Measurements from ENCODE around the gene FAM240B. TPM values are rescaled to one million over a fixed set of nuclear protein-coding genes. Genes with fewer than 3 reads are reported as not detected.

FAM240B gene
- total RNA-seq, 5 donors from 2014 or later (not counting 1 experiment from before 2014, with no cell fraction given): not detected

- no peak overlapping the region for H3K27ac ChIP-seq (ENCODE audit: low read length)
- peaks cover 0 to 3% of the 10 kb centered on the region in 2 experiments for H3K27me3 ChIP-seq (replicated peaks in 1 of 2; ENCODE audit: control insufficient read depth in 2 of 2, extremely low read depth in 1 of 2, insufficient read depth in 2 of 2, low read length in 1 of 2)
- Mint-ChIP-seq H3K4me3 (no peak overlapping the region), H3K4me1 (peaks cover 0 to 11% (median 10%) of the 10 kb centered on the region in 3 donors), H3K27ac (no peak overlapping the region), H3K27me3 (peaks cover 0 to 12% of the 10 kb centered on the region in 2 donors), H3K9me3 (no peaks in the 10 kb centered on the region), H3K36me3 (no peaks in the 10 kb centered on the region)
- 86% methylated on average over 2 of the region's 4 CpGs for WGBS (ENCODE audit: insufficient coverage)
- ChIA-PET CTCF (no interaction called here), POLR2A (no interaction called here)
- ATAC-seq (replicated peaks in 1 of 4) (no peak), DNase-seq (no peak)
- H3K4me1 ChIP-seq (ENCODE audit: control insufficient read depth in 1 of 2, extremely low read depth in 1 of 2, insufficient read depth in 2 of 2, low read length in 2 of 2): peaks cover 0 to 5% of the 10 kb centered on the region in 2 experiments
- no peaks in the 10 kb centered on the region for H3K9me3 ChIP-seq
- H3K36me3 ChIP-seq (ENCODE audit: control insufficient read depth in 2 of 2, extremely low read depth in 1 of 2, insufficient read depth in 1 of 2, low read length in 1 of 2): no peaks in the 10 kb centered on the region
- H3K4me3 ChIP-seq (ENCODE audit: control insufficient read depth in 1 of 2, extremely low read depth in 1 of 2, low read length in 1 of 2): no peak overlapping the region
Observed at GRCh38 chr9:38671372-38671731, 48.6 kb downstream of the FAM240B start.

DNA sequence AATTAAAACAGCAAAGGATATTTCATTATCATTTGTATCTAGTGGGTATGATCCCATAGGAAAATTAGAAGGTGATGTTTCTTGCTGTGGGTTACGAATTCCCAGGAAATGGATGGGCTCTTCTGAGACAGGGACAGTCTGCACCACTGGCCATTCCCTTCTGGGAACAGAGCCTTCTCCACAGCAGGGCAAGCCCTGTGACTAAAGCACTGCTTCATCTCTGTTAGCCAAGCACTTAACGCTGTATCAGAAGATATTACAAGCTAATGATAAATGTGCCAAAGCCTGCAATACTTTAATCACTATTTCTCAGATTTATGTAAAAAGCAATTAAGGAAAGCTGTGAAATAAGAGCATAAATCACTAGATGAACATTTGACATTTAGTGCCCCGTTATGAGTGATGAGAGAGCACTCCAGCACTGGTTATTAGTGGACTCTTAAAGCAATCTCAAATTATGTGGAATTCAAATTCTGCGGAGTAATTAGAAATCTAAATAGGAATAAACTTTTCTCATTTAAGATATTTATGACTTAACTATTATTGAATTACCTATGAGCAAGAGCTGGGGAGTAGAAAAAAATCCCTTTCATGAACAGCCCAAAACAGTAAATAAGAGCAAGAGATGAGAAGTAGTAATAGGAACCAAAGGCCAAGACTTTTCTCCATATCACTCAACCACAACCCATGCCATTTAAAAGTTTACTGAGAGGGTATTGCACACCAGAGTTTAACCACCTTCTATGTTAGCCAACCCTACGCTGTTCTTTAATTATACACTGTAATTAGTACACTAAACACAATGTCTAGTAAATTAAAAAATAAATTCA lies 49.2 kb downstream of the FAM240B start:
- no peaks in the 10 kb centered on the region for H3K36me3 Mint-ChIP-seq
- Histone ChIP-seq H3K4me1 (ENCODE audit: control insufficient read depth in 1 of 2, extremely low read depth in 1 of 2, insufficient read depth in 2 of 2, low read length in 2 of 2) (peaks cover 0 to 5% of the 10 kb centered on the region in 2 experiments), H3K27me3 (replicated peaks in 1 of 2; ENCODE audit: control insufficient read depth in 2 of 2, extremely low read depth in 1 of 2, insufficient read depth in 2 of 2, low read length in 1 of 2) (peaks cover 0 to 3% of the 10 kb centered on the region in 2 experiments), H3K27ac (ENCODE audit: low read length) (no peak overlapping the region), H3K4me3 (ENCODE audit: control insufficient read depth in 1 of 2, extremely low read depth in 1 of 2, low read length in 1 of 2) (no peak overlapping the region), H3K36me3 (ENCODE audit: control insufficient read depth in 2 of 2, extremely low read depth in 1 of 2, insufficient read depth in 1 of 2, low read length in 1 of 2) (no peaks in the 10 kb centered on the region), H3K9me3 (no peaks in the 10 kb centered on the region)
- CTCF ChIA-PET: no interaction called here
- peaks cover 0 to 12% of the 10 kb centered on the region in 2 donors for H3K27me3 Mint-ChIP-seq
- H3K4me1 Mint-ChIP-seq: peaks cover 0 to 11% (median 10%) of the 10 kb centered on the region in 3 donors
- no peak overlapping the region for H3K4me3 Mint-ChIP-seq
- 100% methylated on average over 1 of the region's 5 CpGs for WGBS (ENCODE audit: insufficient coverage)
- ATAC-seq (replicated peaks in 1 of 4) (no peak), DNase-seq (no peak)
- POLR2A ChIA-PET: no interaction called here
- H3K9me3 Mint-ChIP-seq: no peaks in the 10 kb centered on the region
- H3K27ac Mint-ChIP-seq: no peak overlapping the region

- no peak overlapping the region for H3K4me3 ChIP-seq (ENCODE audit: control insufficient read depth in 1 of 2, extremely low read depth in 1 of 2, low read length in 1 of 2)
- POLR2A ChIA-PET: no interaction called here
- Mint-ChIP-seq H3K27ac (no peak overlapping the region), H3K27me3 (peaks cover 3 to 20% of the 10 kb centered on the region in 2 donors), H3K36me3 (no peaks in the 10 kb centered on the region), H3K4me1 (peaks cover 0 to 11% (median 10%) of the 10 kb centered on the region in 3 donors), H3K4me3 (no peak overlapping the region), H3K9me3 (no peaks in the 10 kb centered on the region)
- no peak for ATAC-seq (replicated peaks in 1 of 4)
- no peaks in the 10 kb centered on the region for H3K27me3 ChIP-seq (replicated peaks in 1 of 2; ENCODE audit: control insufficient read depth in 2 of 2, extremely low read depth in 1 of 2, insufficient read depth in 2 of 2, low read length in 1 of 2)
- CTCF ChIA-PET: no interaction called here
- no peak overlapping the region for H3K27ac ChIP-seq (ENCODE audit: low read length)
- 80% methylated on average over 7 of the region's 10 CpGs for WGBS (ENCODE audit: insufficient coverage)
- H3K36me3 ChIP-seq (ENCODE audit: control insufficient read depth in 2 of 2, extremely low read depth in 1 of 2, insufficient read depth in 1 of 2, low read length in 1 of 2): no peaks in the 10 kb centered on the region
- H3K9me3 ChIP-seq: no peaks in the 10 kb centered on the region
- peaks cover 0 to 5% of the 10 kb centered on the region in 2 experiments for H3K4me1 ChIP-seq (ENCODE audit: control insufficient read depth in 1 of 2, extremely low read depth in 1 of 2, insufficient read depth in 2 of 2, low read length in 2 of 2)
- no peak for DNase-seq
Observed at GRCh38 chr9:38668791-38669466, 51.0 kb downstream of the FAM240B start.

DNA sequence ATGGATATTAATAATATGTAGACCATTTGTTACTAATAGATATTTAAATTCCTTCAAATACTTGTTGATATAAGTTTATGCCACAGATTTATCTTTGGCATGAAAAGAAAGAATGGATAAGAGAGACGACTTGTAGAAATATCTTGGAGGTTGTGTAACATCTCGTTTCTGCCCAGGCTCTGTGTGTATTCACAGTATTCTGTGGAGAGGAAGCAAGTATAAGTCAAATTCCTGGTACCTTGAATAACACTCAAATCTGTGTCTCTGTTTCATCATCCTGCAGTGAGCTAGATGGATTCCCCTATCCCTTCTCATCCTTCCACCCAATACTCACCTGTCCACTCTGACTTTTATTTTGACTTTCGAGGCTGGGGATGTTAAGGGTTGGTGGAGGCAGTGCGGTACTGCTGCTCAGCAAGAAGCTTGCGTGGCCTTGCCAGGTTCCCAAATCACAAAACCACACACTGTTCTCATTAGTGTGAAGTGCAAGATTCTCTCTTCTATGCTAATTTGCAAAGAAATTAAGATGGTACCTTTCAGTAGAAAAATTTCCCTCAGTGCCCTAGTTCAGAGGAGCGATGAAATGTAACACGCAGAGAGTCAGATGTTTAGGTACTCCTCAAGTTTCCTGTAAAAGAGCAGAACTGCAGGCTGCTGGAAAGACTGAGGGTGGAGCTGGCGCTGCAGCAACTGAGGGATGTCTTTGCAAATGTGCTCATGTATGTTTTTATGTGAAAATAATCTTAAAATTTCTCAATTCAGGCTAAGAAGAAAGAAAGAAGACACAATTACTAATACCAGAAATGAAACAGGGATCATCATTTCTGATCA lies 57.0 kb downstream of the FAM240B start:
- Histone ChIP-seq H3K27me3 (replicated peaks in 1 of 2; ENCODE audit: control insufficient read depth in 2 of 2, extremely low read depth in 1 of 2, insufficient read depth in 2 of 2, low read length in 1 of 2) (peaks cover 0 to 2% of the 10 kb centered on the region in 2 experiments), H3K9me3 (no peaks in the 10 kb centered on the region), H3K4me1 (ENCODE audit: control insufficient read depth in 1 of 2, extremely low read depth in 1 of 2, insufficient read depth in 2 of 2, low read length in 2 of 2) (no peaks in the 10 kb centered on the region), H3K36me3 (ENCODE audit: control insufficient read depth in 2 of 2, extremely low read depth in 1 of 2, insufficient read depth in 1 of 2, low read length in 1 of 2) (no peaks in the 10 kb centered on the region), H3K4me3 (ENCODE audit: control insufficient read depth in 1 of 2, extremely low read depth in 1 of 2, low read length in 1 of 2) (no peak overlapping the region), H3K27ac (ENCODE audit: low read length) (no peak overlapping the region)
- Mint-ChIP-seq H3K36me3 (no peaks in the 10 kb centered on the region), H3K4me3 (no peak overlapping the region), H3K9me3 (no peaks in the 10 kb centered on the region), H3K27ac (no peak overlapping the region), H3K4me1 (no peaks in the 10 kb centered on the region), H3K27me3 (peaks cover 11 to 22% of the 10 kb centered on the region in 2 donors)
- CTCF ChIA-PET: no interaction called here
- ATAC-seq (replicated peaks in 1 of 4): no peak
- 88% methylated on average over 2 of the region's 8 CpGs for WGBS (ENCODE audit: insufficient coverage)
- POLR2A ChIA-PET: no interaction called here
- no peak for DNase-seq

- ChIA-PET CTCF (interaction anchor here in 1 of 2 donors (0.6 kb wide), 1 partner anchor 73 kb away, joined by 3 read pairs; no protein-coding TSS in a partner anchor), POLR2A (no interaction called here)
- Mint-ChIP-seq H3K36me3 (no peaks in the 10 kb centered on the region), H3K9me3 (no peaks in the 10 kb centered on the region), H3K4me1 (no peaks in the 10 kb centered on the region), H3K27me3 (peaks cover 22 to 29% of the 10 kb centered on the region in 2 donors), H3K27ac (no peak overlapping the region), H3K4me3 (no peak overlapping the region)
- no peaks in the 10 kb centered on the region for H3K9me3 ChIP-seq
- peaks cover 0 to 4% of the 10 kb centered on the region in 2 experiments for H3K27me3 ChIP-seq (replicated peaks in 1 of 2; ENCODE audit: control insufficient read depth in 2 of 2, extremely low read depth in 1 of 2, insufficient read depth in 2 of 2, low read length in 1 of 2)
- no peaks in the 10 kb centered on the region for H3K4me1 ChIP-seq (ENCODE audit: control insufficient read depth in 1 of 2, extremely low read depth in 1 of 2, insufficient read depth in 2 of 2, low read length in 2 of 2)
- no peak overlapping the region for H3K4me3 ChIP-seq (ENCODE audit: control insufficient read depth in 1 of 2, extremely low read depth in 1 of 2, low read length in 1 of 2)
- no CpG with 5 or more reads among the region's 7 CpGs for WGBS (ENCODE audit: insufficient coverage)
- DNase-seq: no peak
- H3K27ac ChIP-seq (ENCODE audit: low read length): no peak overlapping the region
- H3K36me3 ChIP-seq (ENCODE audit: control insufficient read depth in 2 of 2, extremely low read depth in 1 of 2, insufficient read depth in 1 of 2, low read length in 1 of 2): no peaks in the 10 kb centered on the region
- ATAC-seq (replicated peaks in 1 of 4): no peak
Observed at GRCh38 chr9:38659538-38659937, 60.4 kb downstream of the FAM240B start.

DNA sequence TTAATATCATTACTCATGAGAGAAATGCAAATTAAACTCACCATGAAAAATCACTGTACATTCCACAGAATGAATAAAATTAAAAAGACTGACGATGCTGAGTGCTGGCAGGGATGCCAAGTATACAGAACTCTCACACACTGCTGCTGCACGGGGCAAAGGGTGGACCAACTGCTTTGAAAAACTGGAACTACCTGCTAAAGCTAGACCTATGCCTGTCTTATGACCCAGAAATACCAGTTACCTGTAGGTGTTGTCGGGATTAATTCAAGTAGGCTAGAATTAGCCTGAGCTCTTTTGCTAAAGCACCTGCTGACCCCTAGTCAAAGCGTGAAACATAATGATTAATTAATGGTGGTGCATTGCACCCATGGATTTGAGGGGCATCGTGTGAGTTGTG lies 63.0 kb downstream of the FAM240B start:
- Mint-ChIP-seq H3K27ac (no peak overlapping the region), H3K9me3 (no peaks in the 10 kb centered on the region), H3K36me3 (no peaks in the 10 kb centered on the region), H3K4me1 (no peaks in the 10 kb centered on the region), H3K27me3 (peaks cover 22% of the 10 kb centered on the region in 2 donors), H3K4me3 (no peak overlapping the region)
- Histone ChIP-seq H3K4me1 (ENCODE audit: control insufficient read depth in 1 of 2, extremely low read depth in 1 of 2, insufficient read depth in 2 of 2, low read length in 2 of 2) (no peaks in the 10 kb centered on the region), H3K4me3 (ENCODE audit: control insufficient read depth in 1 of 2, extremely low read depth in 1 of 2, low read length in 1 of 2) (no peak overlapping the region), H3K27ac (ENCODE audit: low read length) (no peak overlapping the region), H3K27me3 (replicated peaks in 1 of 2; ENCODE audit: control insufficient read depth in 2 of 2, extremely low read depth in 1 of 2, insufficient read depth in 2 of 2, low read length in 1 of 2) (peaks cover 0 to 4% of the 10 kb centered on the region in 2 experiments), H3K36me3 (ENCODE audit: control insufficient read depth in 2 of 2, extremely low read depth in 1 of 2, insufficient read depth in 1 of 2, low read length in 1 of 2) (no peaks in the 10 kb centered on the region), H3K9me3 (no peaks in the 10 kb centered on the region)
- WGBS (ENCODE audit: insufficient coverage): 14% methylated on average over 4 of the region's 5 CpGs
- CTCF ChIA-PET: no interaction called here
- POLR2A ChIA-PET: no interaction called here
- DNase-seq: no peak
- no peak for ATAC-seq (replicated peaks in 1 of 4)

All from T-cell (primary cell).